Anterior cingulate cortex (tissue), 58 donors: Measurements from ENCODE around the gene XPO4.

Source experiments
- DNase-seq, 58 donors: peaks; one replicate each; lab custom pipeline; 2025; lab: John Stamatoyannopoulos, UW

XPO4 gene

GRCh38 chr13:20740021-20740420 is 162.5 kb downstream of the XPO4 start:
- DNase-seq: no peak

GRCh38 chr13:20738616-20739015 is 163.9 kb downstream of the XPO4 start:
- DNase-seq: no peak

- DNase-seq: no peak
These were observed 172.6 kb downstream of the XPO4 start for GRCh38 chr13:20729633-20730585.

GRCh38 chr13:20728579-20729311 is 173.8 kb downstream of the XPO4 start:
- no peak for DNase-seq

GRCh38 chr13:20727856-20728255 is 174.7 kb downstream of the XPO4 start:
- no peak for DNase-seq
